HepG2 (cell line): Measurements from ENCODE around the gene UNC50. TPM values are rescaled to one million over a fixed set of nuclear protein-coding genes. Genes with fewer than 3 reads are reported as not detected.
A peak's percentile ranks its signal among the peaks of the same experiment; 100 is the strongest.

Experiments
- AKAP8 ChIP-seq: sonication (generic); formaldehyde crosslinking; IDR thresholded peaks from 2 replicates; pipeline ENCODE4 v1.5.1; 2020; ENCODE audit warnings: mild to moderate bottlenecking, missing genetic modification reagents
- CHD4 ChIP-seq: fragments of 200-600 bp; sonication (generic); IDR thresholded peaks from 2 replicates; pipeline ENCODE4 v1.7.0; 2017; ENCODE audit warnings: mild to moderate bottlenecking, low read length, borderline replicate concordance
- DNMT3B ChIP-seq: conservative IDR thresholded peaks from 2 replicates; pipeline ENCODE4 v1.6.1; 2016; ENCODE audit warnings: missing biosample characterization, control low read depth
- FOXK1 ChIP-seq: sonication (generic); formaldehyde crosslinking; IDR thresholded peaks from 2 replicates; pipeline ENCODE4 v1.4.0; 2020; ENCODE audit warnings: low read depth, missing genetic modification reagents, borderline replicate concordance
- HOXA9 ChIP-seq: sonication (generic); formaldehyde crosslinking; IDR thresholded peaks from 2 replicates; pipeline ENCODE4 v1.8.1; 2022; ENCODE audit warnings: missing genetic modification reagents, mild to moderate bottlenecking, moderate library complexity, borderline replicate concordance
- KAT8 ChIP-seq: IDR thresholded peaks from 2 replicates; pipeline ENCODE4 v1.6.1; 2016; ENCODE audit warnings: missing genetic modification reagents, missing compliant biosample characterization
- KLF15 ChIP-seq: sonication (generic); formaldehyde crosslinking; IDR thresholded peaks from 2 replicates; pipeline ENCODE4 v1.8.1; 2023; ENCODE audit warnings: borderline replicate concordance, mild to moderate bottlenecking, inconsistent platforms, missing genetic modification reagents, mixed read lengths
- NFKBIZ ChIP-seq: IDR thresholded peaks from 2 replicates; pipeline ENCODE4 v1.6.1; 2018; ENCODE audit warnings: missing genetic modification reagents, missing compliant biosample characterization
- RNF219 ChIP-seq: sonication (generic); formaldehyde crosslinking; IDR thresholded peaks from 2 replicates; pipeline ENCODE4 v1.5.0; 2020; ENCODE audit warnings: mild to moderate bottlenecking, missing genetic modification reagents
- SKI ChIP-seq: fragments of 450-650 bp; IDR thresholded peaks from one replicate; pipeline ENCODE4 v1.6.1; 2018; ENCODE audit warnings: mild to moderate bottlenecking; ENCODE audit not compliant: partially characterized antibody
- SP140L ChIP-seq: sonication (generic); formaldehyde crosslinking; IDR thresholded peaks from 2 replicates; pipeline ENCODE4 v1.4.0; 2020; ENCODE audit warnings: missing genetic modification reagents, borderline replicate concordance
- ZNF572 ChIP-seq: sonication (generic); formaldehyde crosslinking; IDR thresholded peaks from 2 replicates; pipeline ENCODE4 v1.5.1; 2020; ENCODE audit warnings: mild to moderate bottlenecking, missing genetic modification reagents
- ZNF7 ChIP-seq: IDR thresholded peaks from 2 replicates; pipeline ENCODE4 v1.6.1; 2016; ENCODE audit warnings: missing biosample characterization, missing genetic modification reagents
- ZNF747 ChIP-seq: sonication (generic); formaldehyde crosslinking; IDR thresholded peaks from 2 replicates; pipeline ENCODE4 v1.8.1; 2023; ENCODE audit warnings: missing genetic modification reagents, mild to moderate bottlenecking, borderline replicate concordance
- polyA plus RNA-seq, 8 experiments: library from polyadenylated mRNA; depleted of rRNA in 3 of 8; stranded (reverse) in 7 of 8; unstranded in 1 of 8; fragments of >200 nt; fragmentation: Illumina TruSeq in 4 of 8; extraction: Trizol in 4 of 8; gene quantifications; 2 replicates each; pipeline versions ENCODE4 v1.2.1 to v1.2.3, GENCODE V29; 2011 to 2016; ENCODE audit warnings: low read depth in 4 of 8, missing spikeins in 1 of 8, mixed read lengths in 1 of 8; ENCODE audit not compliant: insufficient read depth in 1 of 8
- total RNA-seq, 5 experiments: library from RNA; depleted of rRNA; stranded (reverse); fragments of >200 nt; fragmentation: Illumina TruSeq; extraction: Trizol; gene quantifications; 2 replicates each; pipeline ENCODE4 v1.2.3, GENCODE V29; 2016; ENCODE audit warnings: low read depth in 1 of 5
- TF ChIP-seq, protein P1 (sequence below): sonication (generic); formaldehyde crosslinking; IDR thresholded peaks from 2 replicates; pipeline ENCODE4 v1.5.0; 2020; ENCODE audit warnings: mild to moderate bottlenecking, missing genetic modification reagents, moderate library complexity
- TF ChIP-seq, protein P2 (sequence below): sonication (generic); formaldehyde crosslinking; IDR thresholded peaks from 2 replicates; pipeline ENCODE4 v1.4.0; 2020; ENCODE audit warnings: missing genetic modification reagents
- TF ChIP-seq, protein P3 (sequence below): sonication (generic); formaldehyde crosslinking; IDR thresholded peaks from 2 replicates; pipeline ENCODE4 v1.4.0; 2020; ENCODE audit warnings: mild to moderate bottlenecking, missing genetic modification reagents
- TF ChIP-seq, protein P4 (sequence below): sonication (generic); formaldehyde crosslinking; IDR thresholded peaks from 2 replicates; pipeline ENCODE4 v1.5.0; 2020; ENCODE audit warnings: mild to moderate bottlenecking, missing genetic modification reagents

The UNC50 gene
- total and polyA plus RNA-seq, 2 of the 13 experiments (the other 11 are each of a cell fraction or from before 2014, with no cell fraction given) = 92.6 to 95.6 TPM

DNA sequence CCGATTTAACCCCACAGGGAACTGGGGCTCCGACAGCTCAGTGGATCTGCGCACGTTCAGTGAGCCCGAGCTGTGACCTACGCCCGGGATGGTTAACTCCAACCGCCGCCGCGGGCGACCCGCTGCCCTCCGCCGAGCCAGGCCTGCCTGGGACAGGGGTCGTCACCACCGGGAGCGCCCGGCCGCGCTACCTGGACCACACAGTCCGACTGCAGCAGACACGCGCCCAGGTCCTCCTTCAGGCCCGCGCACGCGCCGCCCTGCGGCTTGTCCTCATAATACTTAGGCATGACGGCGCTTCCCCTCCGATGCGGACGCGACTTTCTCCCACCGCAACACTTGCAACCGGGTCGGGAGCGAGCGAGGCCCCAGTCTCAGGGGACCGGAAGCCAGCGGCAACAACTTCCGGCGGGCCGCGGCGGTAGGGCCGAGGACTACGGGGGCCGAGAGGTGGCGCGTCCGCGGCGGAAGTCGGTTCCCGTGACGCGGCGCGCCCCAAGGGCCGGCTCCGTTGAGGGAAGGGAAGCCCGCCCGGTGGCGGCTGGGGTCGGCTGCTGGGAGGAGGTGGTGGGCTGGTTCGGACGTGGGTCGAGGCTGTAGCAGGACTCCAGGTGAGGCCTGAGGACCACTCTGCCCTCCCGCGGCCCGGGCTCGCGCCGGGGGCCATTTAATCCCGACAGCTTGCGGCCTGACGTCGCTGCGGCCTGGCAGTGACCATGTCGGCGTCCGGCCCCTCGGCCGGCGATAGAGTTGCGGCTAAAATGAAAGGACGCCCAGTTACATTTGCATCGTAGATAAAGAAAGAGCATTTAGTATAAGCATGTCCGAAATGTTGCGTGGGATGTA, at the start of gene UNC50, which contains the start of gene COA5 (continued):
- TF ChIP-seq KLF15 (CRISPR knock-in tag) (peak; percentile 26; the same call in 1 of the 2 replicates), FOXK1 (CRISPR knock-in tag) (peak; percentile 97), DNMT3B (CRISPR knock-in tag) (peak; percentile 74; the same call in 1 of the 2 replicates), KAT8 (CRISPR knock-in tag) (peak; percentile 100), ZNF572 (CRISPR knock-in tag) (peak; percentile 87; the same call in 1 of the 2 replicates), SP140L (CRISPR knock-in tag) (peak; percentile 63; the same call in 1 of the 2 replicates), NFKBIZ (CRISPR knock-in tag) (peak; percentile 74; the same call in 1 of the 2 replicates), ZNF747 (CRISPR knock-in tag) (no peak; the same call in 1 of the 2 replicates), RNF219 (CRISPR knock-in tag) (peak; percentile 96), AKAP8 (CRISPR knock-in tag) (peak; percentile 30; the same call in 1 of the 2 replicates), ZNF7 (CRISPR knock-in tag) (no peak), SKI (peak; percentile 51), HOXA9 (CRISPR knock-in tag) (peak; percentile 94; the same call in 1 of the 2 replicates), CHD4 (0 out of 2 replicates have a peak, but pooled peaks have one; percentile 50)
- TF ChIP-seq, protein P1, sequence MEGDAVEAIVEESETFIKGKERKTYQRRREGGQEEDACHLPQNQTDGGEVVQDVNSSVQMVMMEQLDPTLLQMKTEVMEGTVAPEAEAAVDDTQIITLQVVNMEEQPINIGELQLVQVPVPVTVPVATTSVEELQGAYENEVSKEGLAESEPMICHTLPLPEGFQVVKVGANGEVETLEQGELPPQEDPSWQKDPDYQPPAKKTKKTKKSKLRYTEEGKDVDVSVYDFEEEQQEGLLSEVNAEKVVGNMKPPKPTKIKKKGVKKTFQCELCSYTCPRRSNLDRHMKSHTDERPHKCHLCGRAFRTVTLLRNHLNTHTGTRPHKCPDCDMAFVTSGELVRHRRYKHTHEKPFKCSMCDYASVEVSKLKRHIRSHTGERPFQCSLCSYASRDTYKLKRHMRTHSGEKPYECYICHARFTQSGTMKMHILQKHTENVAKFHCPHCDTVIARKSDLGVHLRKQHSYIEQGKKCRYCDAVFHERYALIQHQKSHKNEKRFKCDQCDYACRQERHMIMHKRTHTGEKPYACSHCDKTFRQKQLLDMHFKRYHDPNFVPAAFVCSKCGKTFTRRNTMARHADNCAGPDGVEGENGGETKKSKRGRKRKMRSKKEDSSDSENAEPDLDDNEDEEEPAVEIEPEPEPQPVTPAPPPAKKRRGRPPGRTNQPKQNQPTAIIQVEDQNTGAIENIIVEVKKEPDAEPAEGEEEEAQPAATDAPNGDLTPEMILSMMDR = peak; percentile 42; the same call in 1 of the 2 replicates
- TF ChIP-seq, protein P2, sequence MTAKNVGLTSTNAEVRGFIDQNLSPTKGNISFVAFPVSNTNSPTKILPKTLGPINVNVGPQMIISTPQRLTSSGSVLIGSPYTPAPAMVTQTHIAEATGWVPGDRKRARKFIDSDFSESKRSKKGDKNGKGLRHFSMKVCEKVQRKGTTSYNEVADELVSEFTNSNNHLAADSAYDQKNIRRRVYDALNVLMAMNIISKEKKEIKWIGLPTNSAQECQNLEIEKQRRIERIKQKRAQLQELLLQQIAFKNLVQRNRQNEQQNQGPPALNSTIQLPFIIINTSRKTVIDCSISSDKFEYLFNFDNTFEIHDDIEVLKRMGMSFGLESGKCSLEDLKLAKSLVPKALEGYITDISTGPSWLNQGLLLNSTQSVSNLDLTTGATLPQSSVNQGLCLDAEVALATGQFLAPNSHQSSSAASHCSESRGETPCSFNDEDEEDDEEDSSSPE (CRISPR knock-in tag) = peak; percentile 70
- TF ChIP-seq, protein P3, sequence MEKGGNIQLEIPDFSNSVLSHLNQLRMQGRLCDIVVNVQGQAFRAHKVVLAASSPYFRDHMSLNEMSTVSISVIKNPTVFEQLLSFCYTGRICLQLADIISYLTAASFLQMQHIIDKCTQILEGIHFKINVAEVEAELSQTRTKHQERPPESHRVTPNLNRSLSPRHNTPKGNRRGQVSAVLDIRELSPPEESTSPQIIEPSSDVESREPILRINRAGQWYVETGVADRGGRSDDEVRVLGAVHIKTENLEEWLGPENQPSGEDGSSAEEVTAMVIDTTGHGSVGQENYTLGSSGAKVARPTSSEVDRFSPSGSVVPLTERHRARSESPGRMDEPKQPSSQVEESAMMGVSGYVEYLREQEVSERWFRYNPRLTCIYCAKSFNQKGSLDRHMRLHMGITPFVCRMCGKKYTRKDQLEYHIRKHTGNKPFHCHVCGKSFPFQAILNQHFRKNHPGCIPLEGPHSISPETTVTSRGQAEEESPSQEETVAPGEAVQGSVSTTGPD = no peak; the same call in 1 of the 2 replicates
- TF ChIP-seq, protein P4, sequence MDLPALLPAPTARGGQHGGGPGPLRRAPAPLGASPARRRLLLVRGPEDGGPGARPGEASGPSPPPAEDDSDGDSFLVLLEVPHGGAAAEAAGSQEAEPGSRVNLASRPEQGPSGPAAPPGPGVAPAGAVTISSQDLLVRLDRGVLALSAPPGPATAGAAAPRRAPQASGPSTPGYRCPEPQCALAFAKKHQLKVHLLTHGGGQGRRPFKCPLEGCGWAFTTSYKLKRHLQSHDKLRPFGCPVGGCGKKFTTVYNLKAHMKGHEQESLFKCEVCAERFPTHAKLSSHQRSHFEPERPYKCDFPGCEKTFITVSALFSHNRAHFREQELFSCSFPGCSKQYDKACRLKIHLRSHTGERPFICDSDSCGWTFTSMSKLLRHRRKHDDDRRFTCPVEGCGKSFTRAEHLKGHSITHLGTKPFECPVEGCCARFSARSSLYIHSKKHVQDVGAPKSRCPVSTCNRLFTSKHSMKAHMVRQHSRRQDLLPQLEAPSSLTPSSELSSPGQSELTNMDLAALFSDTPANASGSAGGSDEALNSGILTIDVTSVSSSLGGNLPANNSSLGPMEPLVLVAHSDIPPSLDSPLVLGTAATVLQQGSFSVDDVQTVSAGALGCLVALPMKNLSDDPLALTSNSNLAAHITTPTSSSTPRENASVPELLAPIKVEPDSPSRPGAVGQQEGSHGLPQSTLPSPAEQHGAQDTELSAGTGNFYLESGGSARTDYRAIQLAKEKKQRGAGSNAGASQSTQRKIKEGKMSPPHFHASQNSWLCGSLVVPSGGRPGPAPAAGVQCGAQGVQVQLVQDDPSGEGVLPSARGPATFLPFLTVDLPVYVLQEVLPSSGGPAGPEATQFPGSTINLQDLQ (CRISPR knock-in tag) = peak; percentile 27; the same call in 1 of the 2 replicates
